Measurements from ENCODE around the gene RFWD3.
A peak's percentile ranks its signal among the peaks of the same experiment; 100 is the strongest.

The RFWD3 gene

GRCh38 chr16:74607962-74608356 is 58.7 kb downstream of the RFWD3 start:
- Histone ChIP-seq H3K79me2 (ENCODE audit: low read length) (peaks cover 38% of the 10 kb centered on the region), H4K20me1 (ENCODE audit: insufficient read depth, low read length) (no peaks in the 10 kb centered on the region), H3K9ac (ENCODE audit: low read length) (no peak overlapping the region), H3K4me2 (ENCODE audit: low read depth, low read length) (no peak overlapping the region), H3K4me1 (ENCODE audit: low read length) (no peaks in the 10 kb centered on the region), H3K27me3 (replicated peaks; ENCODE audit: insufficient read depth, low read length) (no peaks in the 10 kb centered on the region), H3K9me3 (replicated peaks; ENCODE audit: insufficient read depth, low read length) (no peaks in the 10 kb centered on the region), H3F3A (ENCODE audit: insufficient read depth, low read length) (no peaks in the 10 kb centered on the region), H3K27ac (ENCODE audit: low read length) (no peak overlapping the region), H2AFZ (ENCODE audit: low read length) (no peak overlapping the region), H3K4me3 (ENCODE audit: low read length) (no peak overlapping the region), H3K36me3 (replicated peaks; ENCODE audit: insufficient read depth, low read length) (no peaks in the 10 kb centered on the region), H3K9me2 (replicated peaks; ENCODE audit: insufficient read depth, low read length) (no peaks in the 10 kb centered on the region)
- DNase-seq = no peak
- TF ChIP-seq EZH2phosphoT487 (IDR thresholded peaks at IDR 0.05; ENCODE audit: low read length) (no peak), EZH2 (optimal IDR thresholded peaks at IDR 0.05; ENCODE audit: low read depth, low read length) (no peak)
- TF ChIP-seq, protein P1, sequence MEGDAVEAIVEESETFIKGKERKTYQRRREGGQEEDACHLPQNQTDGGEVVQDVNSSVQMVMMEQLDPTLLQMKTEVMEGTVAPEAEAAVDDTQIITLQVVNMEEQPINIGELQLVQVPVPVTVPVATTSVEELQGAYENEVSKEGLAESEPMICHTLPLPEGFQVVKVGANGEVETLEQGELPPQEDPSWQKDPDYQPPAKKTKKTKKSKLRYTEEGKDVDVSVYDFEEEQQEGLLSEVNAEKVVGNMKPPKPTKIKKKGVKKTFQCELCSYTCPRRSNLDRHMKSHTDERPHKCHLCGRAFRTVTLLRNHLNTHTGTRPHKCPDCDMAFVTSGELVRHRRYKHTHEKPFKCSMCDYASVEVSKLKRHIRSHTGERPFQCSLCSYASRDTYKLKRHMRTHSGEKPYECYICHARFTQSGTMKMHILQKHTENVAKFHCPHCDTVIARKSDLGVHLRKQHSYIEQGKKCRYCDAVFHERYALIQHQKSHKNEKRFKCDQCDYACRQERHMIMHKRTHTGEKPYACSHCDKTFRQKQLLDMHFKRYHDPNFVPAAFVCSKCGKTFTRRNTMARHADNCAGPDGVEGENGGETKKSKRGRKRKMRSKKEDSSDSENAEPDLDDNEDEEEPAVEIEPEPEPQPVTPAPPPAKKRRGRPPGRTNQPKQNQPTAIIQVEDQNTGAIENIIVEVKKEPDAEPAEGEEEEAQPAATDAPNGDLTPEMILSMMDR (IDR thresholded peaks at IDR 0.05; ENCODE audit: low read length) = no peak

- H4K20me1 ChIP-seq (ENCODE audit: insufficient read depth, low read length) = no peaks in the 10 kb centered on the region
- H3K4me2 ChIP-seq (ENCODE audit: low read depth, low read length) = peak overlapping the region; percentile 63
- no peak overlapping the region for H3K27ac ChIP-seq (ENCODE audit: low read length)
- no peaks in the 10 kb centered on the region for H3K4me1 ChIP-seq (ENCODE audit: low read length)
- TF ChIP-seq EZH2 (optimal IDR thresholded peaks at IDR 0.05; ENCODE audit: low read depth, low read length) (no peak), EZH2phosphoT487 (IDR thresholded peaks at IDR 0.05; ENCODE audit: low read length) (no peak)
- TF ChIP-seq, protein P1 (IDR thresholded peaks at IDR 0.05; ENCODE audit: low read length) = no peak
- no peaks in the 10 kb centered on the region for H3K27me3 ChIP-seq (replicated peaks; ENCODE audit: insufficient read depth, low read length)
- H3K79me2 ChIP-seq (ENCODE audit: low read length) = peaks cover 43% of the 10 kb centered on the region
- H3F3A ChIP-seq (ENCODE audit: insufficient read depth, low read length) = no peaks in the 10 kb centered on the region
- no peaks in the 10 kb centered on the region for H3K9me3 ChIP-seq (replicated peaks; ENCODE audit: insufficient read depth, low read length)
- H3K9ac ChIP-seq (ENCODE audit: low read length) = peak overlapping the region; percentile 82; the same call in 1 of the 2 replicates
- H3K4me3 ChIP-seq (ENCODE audit: low read length) = peak overlapping the region; percentile 76
- H3K36me3 ChIP-seq (replicated peaks; ENCODE audit: insufficient read depth, low read length) = no peaks in the 10 kb centered on the region
- peak overlapping the region; percentile 81 for H2AFZ ChIP-seq (ENCODE audit: low read length)
- no peaks in the 10 kb centered on the region for H3K9me2 ChIP-seq (replicated peaks; ENCODE audit: insufficient read depth, low read length)
- no peak for DNase-seq
These were observed 59.2 kb downstream of the RFWD3 start for GRCh38 chr16:74607310-74607961.

DNA sequence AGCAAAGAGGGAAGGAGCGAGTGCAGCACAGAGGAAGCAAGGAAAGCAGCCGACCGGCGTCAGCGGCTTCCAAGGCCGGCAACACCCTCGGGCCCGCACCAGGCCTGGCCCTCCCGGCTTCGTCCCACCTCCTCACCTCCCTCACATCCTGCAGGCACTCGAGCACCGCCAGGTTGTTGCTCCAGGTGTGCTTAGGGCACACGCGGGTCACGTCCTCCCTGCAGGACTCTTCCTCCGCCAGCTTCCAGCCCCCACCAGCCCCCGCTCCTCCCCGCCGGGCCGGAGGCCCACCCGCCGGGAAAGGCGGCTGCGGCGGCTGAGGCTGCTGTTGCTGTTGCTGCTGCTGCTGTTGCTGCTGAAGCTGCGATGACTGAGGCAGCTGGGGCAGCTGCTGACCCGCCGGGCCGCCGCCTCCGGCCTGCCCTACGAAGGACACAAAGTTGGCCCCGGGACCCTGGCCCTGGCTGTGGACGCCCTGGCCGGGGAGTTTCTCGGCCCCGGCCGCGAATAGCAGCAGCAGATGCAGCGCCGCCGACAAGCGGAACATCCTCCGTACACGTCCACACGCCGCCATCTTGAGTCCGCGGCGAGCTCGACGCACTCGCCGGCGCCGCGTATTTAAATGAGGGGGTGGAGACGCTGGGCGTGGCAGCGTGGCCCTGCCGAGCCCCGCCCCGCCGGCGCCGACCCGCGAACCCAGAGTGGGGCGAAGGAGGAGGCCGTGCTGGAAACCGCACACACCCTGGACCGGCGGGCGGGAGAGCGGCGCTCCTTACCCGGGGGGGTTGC is 60.0 kb downstream of the RFWD3 start, which contains the start of gene GLG1:
GLG1 (minus strand) TSS at position 594 of the 789 bp plus-strand sequence; CDS start at position 574, 20 bp downstream.
- peak; percentile 83 for DNase-seq
- Histone ChIP-seq H3K4me1 (ENCODE audit: low read length) (no peaks in the 10 kb centered on the region), H3K9me3 (replicated peaks; ENCODE audit: insufficient read depth, low read length) (no peaks in the 10 kb centered on the region), H3K4me2 (ENCODE audit: low read depth, low read length) (peak within 1 kb of the TSS; percentile 80), H3K36me3 (replicated peaks; ENCODE audit: insufficient read depth, low read length) (no peaks in the 10 kb centered on the region), H3K27me3 (replicated peaks; ENCODE audit: insufficient read depth, low read length) (no peaks in the 10 kb centered on the region), H3K4me3 (ENCODE audit: low read length) (peak within 1 kb of the TSS; percentile 76), H3K79me2 (ENCODE audit: low read length) (peaks cover 50% of the 10 kb centered on the region), H4K20me1 (ENCODE audit: insufficient read depth, low read length) (no peaks in the 10 kb centered on the region), H2AFZ (ENCODE audit: low read length) (peak within 1 kb of the TSS; percentile 81), H3F3A (ENCODE audit: insufficient read depth, low read length) (no peaks in the 10 kb centered on the region), H3K9me2 (replicated peaks; ENCODE audit: insufficient read depth, low read length) (no peaks in the 10 kb centered on the region), H3K9ac (ENCODE audit: low read length) (peak within 1 kb of the TSS; percentile 82), H3K27ac (ENCODE audit: low read length) (peak within 1 kb of the TSS; percentile 68; the same call in 1 of the 2 replicates)
- TF ChIP-seq EZH2 (optimal IDR thresholded peaks at IDR 0.05; ENCODE audit: low read depth, low read length) (no peak), EZH2phosphoT487 (IDR thresholded peaks at IDR 0.05; ENCODE audit: low read length) (no peak)
- TF ChIP-seq, protein P1 (IDR thresholded peaks at IDR 0.05; ENCODE audit: low read length) = no peak
